Chondrocyte (in vitro differentiated cells): ENCODE data around the gene LMNTD1. TPM values are rescaled to one million over a fixed set of nuclear protein-coding genes. Genes with fewer than 3 reads are reported as not detected.

Source experiments
- DNase-seq: peaks from one replicate; pipeline ENCODE4 v3.0.0; 2021; ENCODE audit warnings: mixed read lengths, low spot score
- H3K27ac Mint-ChIP-seq: one replicate; pipeline ENCODE4 v1.8.0; 2021; ENCODE audit warnings: mild to moderate bottlenecking, moderate library complexity, mixed read lengths; ENCODE audit not compliant: unreplicated experiment
- H3K27me3 Mint-ChIP-seq: 2 replicates; pipeline ENCODE4 v1.8.0; 2021; ENCODE audit warnings: low read depth, mixed read lengths
- H3K36me3 Mint-ChIP-seq: 2 replicates; pipeline ENCODE4 v1.8.0; 2021; ENCODE audit warnings: low read depth, mixed read lengths
- H3K4me1 Mint-ChIP-seq: 2 replicates; pipeline ENCODE4 v1.8.0; 2021; ENCODE audit warnings: low read depth, mild to moderate bottlenecking, mixed read lengths
- H3K4me3 Mint-ChIP-seq: one replicate; pipeline ENCODE4 v1.8.0; 2021; ENCODE audit warnings: mild to moderate bottlenecking, moderate library complexity, mixed read lengths; ENCODE audit not compliant: unreplicated experiment
- H3K9me3 Mint-ChIP-seq: 2 replicates; pipeline ENCODE4 v1.8.0; 2021; ENCODE audit warnings: low read depth, mixed read lengths
- total RNA-seq: library from RNA; stranded (reverse); gene quantifications from 3 replicates; pipeline ENCODE4 v1.2.1, GENCODE V29; 2021
- TF ChIP-seq, protein P1 (sequence below): fragments of 200-600 bp; sonication (generic); IDR thresholded peaks from 2 replicates; pipeline ENCODE4 v1.5.0; 2021; ENCODE audit warnings: antibody characterized with exemption, mild to moderate bottlenecking, moderate library complexity

Gene LMNTD1
- total RNA-seq, 1 donor from 2014 or later = not detected

- DNase-seq = no peak
- Mint-ChIP-seq H3K27ac (no peak overlapping the region), H3K36me3 (no peaks in the 10 kb centered on the region), H3K4me1 (peaks cover 13% of the 10 kb centered on the region), H3K27me3 (no peaks in the 10 kb centered on the region), H3K9me3 (peaks cover 8% of the 10 kb centered on the region), H3K4me3 (no peak overlapping the region)
- TF ChIP-seq, protein P1, sequence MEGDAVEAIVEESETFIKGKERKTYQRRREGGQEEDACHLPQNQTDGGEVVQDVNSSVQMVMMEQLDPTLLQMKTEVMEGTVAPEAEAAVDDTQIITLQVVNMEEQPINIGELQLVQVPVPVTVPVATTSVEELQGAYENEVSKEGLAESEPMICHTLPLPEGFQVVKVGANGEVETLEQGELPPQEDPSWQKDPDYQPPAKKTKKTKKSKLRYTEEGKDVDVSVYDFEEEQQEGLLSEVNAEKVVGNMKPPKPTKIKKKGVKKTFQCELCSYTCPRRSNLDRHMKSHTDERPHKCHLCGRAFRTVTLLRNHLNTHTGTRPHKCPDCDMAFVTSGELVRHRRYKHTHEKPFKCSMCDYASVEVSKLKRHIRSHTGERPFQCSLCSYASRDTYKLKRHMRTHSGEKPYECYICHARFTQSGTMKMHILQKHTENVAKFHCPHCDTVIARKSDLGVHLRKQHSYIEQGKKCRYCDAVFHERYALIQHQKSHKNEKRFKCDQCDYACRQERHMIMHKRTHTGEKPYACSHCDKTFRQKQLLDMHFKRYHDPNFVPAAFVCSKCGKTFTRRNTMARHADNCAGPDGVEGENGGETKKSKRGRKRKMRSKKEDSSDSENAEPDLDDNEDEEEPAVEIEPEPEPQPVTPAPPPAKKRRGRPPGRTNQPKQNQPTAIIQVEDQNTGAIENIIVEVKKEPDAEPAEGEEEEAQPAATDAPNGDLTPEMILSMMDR = no peak
Measured at GRCh38 chr12:25455696-25456095, 97.4 kb downstream of the LMNTD1 start.

- Mint-ChIP-seq H3K9me3 (no peaks in the 10 kb centered on the region), H3K4me3 (no peak overlapping the region), H3K36me3 (no peaks in the 10 kb centered on the region), H3K27me3 (no peaks in the 10 kb centered on the region), H3K4me1 (no peaks in the 10 kb centered on the region), H3K27ac (no peak overlapping the region)
- DNase-seq = no peak
- TF ChIP-seq, protein P1 = no peak
Measured at GRCh38 chr12:25449007-25449406, 104.1 kb downstream of the LMNTD1 start.

DNA sequence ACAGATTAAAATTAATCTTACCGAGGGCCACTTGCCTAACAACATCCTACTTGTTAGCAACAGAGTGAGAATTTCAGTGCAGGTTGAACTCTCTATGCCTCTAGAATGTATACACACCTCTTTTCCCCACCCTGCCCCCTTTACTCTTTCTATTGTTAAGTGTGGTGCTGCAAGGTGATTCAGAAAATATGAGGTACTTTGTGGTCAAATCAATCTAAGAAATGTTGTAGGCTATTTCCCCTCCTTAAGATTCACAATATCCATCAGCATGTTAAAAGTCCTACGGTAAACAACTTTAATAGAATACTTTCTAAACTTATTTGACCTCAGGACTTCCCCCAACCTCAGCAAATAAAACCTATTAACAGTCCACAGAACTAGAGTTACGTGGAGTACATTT, 106.0 kb downstream of the LMNTD1 start:
- Mint-ChIP-seq H3K9me3 (no peaks in the 10 kb centered on the region), H3K27me3 (no peaks in the 10 kb centered on the region), H3K4me1 (no peaks in the 10 kb centered on the region), H3K36me3 (no peaks in the 10 kb centered on the region), H3K27ac (no peak overlapping the region), H3K4me3 (no peak overlapping the region)
- no peak for DNase-seq
- TF ChIP-seq, protein P1 = no peak

DNA sequence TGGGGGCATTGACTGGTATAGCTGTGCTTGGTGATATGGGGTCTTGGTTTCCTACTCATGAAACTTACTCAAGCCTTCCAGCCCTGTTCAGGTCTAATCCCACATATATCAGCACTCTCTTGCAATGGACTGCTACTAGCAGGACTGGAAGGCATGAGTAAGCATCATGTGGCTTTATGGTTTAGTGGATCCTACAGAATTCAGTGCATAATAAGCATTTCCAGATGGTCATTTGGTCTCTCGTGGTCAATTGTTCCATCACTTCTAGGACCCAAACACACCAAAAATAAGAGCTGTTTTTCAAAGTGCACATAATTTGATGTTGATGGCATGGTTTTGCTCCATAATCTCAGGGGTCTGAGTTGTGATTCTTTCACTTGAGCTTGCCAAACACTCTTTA, 114.4 kb downstream of the LMNTD1 start:
- DNase-seq = no peak
- no peak overlapping the region for H3K4me3 Mint-ChIP-seq
- peaks cover 16% of the 10 kb centered on the region for H3K4me1 Mint-ChIP-seq
- H3K36me3 Mint-ChIP-seq = no peaks in the 10 kb centered on the region
- no peaks in the 10 kb centered on the region for H3K27me3 Mint-ChIP-seq
- H3K9me3 Mint-ChIP-seq = no peaks in the 10 kb centered on the region
- TF ChIP-seq, protein P1 = no peak
- H3K27ac Mint-ChIP-seq = no peak overlapping the region

DNA sequence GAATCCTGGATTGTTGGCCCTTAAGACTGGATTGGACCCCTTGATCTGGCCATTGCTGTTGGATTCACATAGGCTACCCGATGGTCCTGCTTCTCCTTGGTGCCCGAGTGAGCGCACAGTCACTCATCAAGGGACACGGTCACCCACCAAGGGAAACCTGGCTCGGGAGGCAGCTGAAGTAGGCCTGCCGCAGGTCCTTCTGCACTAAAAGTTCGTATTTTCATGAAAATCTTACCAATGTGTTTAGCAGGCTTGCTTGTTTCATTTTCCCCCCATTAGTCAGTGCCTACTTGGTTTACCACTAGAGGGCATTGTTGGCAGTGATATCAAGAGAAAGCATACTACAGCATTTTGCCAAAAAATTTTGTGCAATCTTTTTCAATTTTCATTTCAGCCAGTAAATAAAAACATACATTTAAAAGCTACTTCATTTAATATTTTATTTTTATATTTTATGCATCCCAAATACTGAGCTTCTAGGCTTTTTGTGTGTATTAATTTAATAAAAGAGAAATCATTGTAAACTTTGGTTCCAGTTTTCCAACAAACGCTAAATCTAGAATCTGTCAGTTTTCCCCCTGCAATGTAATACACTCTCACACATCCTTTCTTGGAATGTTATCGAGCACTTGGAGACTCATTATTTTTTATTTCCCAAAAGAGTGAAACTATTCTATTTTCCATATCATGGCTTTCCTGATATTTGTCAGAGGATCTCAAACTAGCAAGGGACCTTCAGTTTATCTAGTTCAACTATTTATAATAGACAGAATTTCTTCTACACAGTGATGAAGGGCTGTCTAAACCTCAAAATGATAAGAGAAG, 116.7 kb downstream of the LMNTD1 start:
- DNase-seq = no peak
- no peak overlapping the region for H3K27ac Mint-ChIP-seq

More for the DNA sequence above, 116.7 kb downstream of the LMNTD1 start:
- TF ChIP-seq, protein P1 = peak; percentile 96
- H3K4me1 Mint-ChIP-seq = peaks cover 24% of the 10 kb centered on the region
- no peaks in the 10 kb centered on the region for H3K27me3 Mint-ChIP-seq
- H3K9me3 Mint-ChIP-seq = no peaks in the 10 kb centered on the region
- H3K4me3 Mint-ChIP-seq = peak overlapping the region; percentile 48
- no peaks in the 10 kb centered on the region for H3K36me3 Mint-ChIP-seq
